ENCODE results near the gene SASH3.

GRCh38 chrX:129779747-129780146 is at the start of gene SASH3:
- TF ChIP-seq, protein P1, sequence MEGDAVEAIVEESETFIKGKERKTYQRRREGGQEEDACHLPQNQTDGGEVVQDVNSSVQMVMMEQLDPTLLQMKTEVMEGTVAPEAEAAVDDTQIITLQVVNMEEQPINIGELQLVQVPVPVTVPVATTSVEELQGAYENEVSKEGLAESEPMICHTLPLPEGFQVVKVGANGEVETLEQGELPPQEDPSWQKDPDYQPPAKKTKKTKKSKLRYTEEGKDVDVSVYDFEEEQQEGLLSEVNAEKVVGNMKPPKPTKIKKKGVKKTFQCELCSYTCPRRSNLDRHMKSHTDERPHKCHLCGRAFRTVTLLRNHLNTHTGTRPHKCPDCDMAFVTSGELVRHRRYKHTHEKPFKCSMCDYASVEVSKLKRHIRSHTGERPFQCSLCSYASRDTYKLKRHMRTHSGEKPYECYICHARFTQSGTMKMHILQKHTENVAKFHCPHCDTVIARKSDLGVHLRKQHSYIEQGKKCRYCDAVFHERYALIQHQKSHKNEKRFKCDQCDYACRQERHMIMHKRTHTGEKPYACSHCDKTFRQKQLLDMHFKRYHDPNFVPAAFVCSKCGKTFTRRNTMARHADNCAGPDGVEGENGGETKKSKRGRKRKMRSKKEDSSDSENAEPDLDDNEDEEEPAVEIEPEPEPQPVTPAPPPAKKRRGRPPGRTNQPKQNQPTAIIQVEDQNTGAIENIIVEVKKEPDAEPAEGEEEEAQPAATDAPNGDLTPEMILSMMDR (IDR thresholded peaks at IDR 0.05) = no peak
- TF ChIP-seq POLR2A (IDR thresholded peaks at IDR 0.05) (no peak), POLR2AphosphoS5 (IDR thresholded peaks at IDR 0.05) (no peak), EP300 (IDR thresholded peaks at IDR 0.05) (no peak)

Data from suprapubic skin (tissue), 4 donors.